ENCODE results near the gene PCDHAC2. TPM values are rescaled to one million over a fixed set of nuclear protein-coding genes. Genes with fewer than 3 reads are reported as not detected.

Gene PCDHAC2
- polyA plus RNA-seq, 1 of the 3 experiments (the other 2 are of a cell fraction), result 0.39 TPM

GRCh38 chr5:140934964-140935606 lies 31.2 kb upstream of the PCDHAC2 start (continued):
- TF ChIP-seq FOXM1 (IDR thresholded peaks at IDR 0.05; ENCODE audit: low read depth) (no peak), IRF3 (IDR thresholded peaks at IDR 0.05; ENCODE audit: low read depth, low read length) (no peak)

GRCh38 chr5:140946578-140946977 lies 19.7 kb upstream of the PCDHAC2 start:
- POLR2A ChIA-PET, result no interaction called here
- no peaks in the 10 kb centered on the region for H3F3A ChIP-seq (replicated peaks; ENCODE audit: insufficient read depth)

GRCh38 chr5:140951636-140952035 lies 14.6 kb upstream of the PCDHAC2 start:
- POLR2A ChIA-PET, result no interaction called here
- Histone ChIP-seq H3K36me3 (replicated peaks in 1 of 2; ENCODE audit: control insufficient read depth in 1 of 2, insufficient read depth in 2 of 2, low read length in 1 of 2) (no peaks in the 10 kb centered on the region), H3F3A (replicated peaks; ENCODE audit: insufficient read depth) (no peaks in the 10 kb centered on the region), H3K4me1 (ENCODE audit: control insufficient read depth in 1 of 2, insufficient read depth in 2 of 2, low read depth in 1 of 2, low read length in 1 of 2) (no peaks in the 10 kb centered on the region), H3K27me3 (ENCODE audit: insufficient read depth) (no peaks in the 10 kb centered on the region), H3K4me2 (no peak overlapping the region), H3K4me3 (ENCODE audit: low read depth in 2 of 2, low read length in 1 of 2) (no peak overlapping the region), H3K9ac (no peak overlapping the region), H2AFZ (ENCODE audit: low read depth) (no peak overlapping the region), H3K9me2 (no peaks in the 10 kb centered on the region), H4K20me1 (ENCODE audit: insufficient read depth) (no peaks in the 10 kb centered on the region), H3K27ac (ENCODE audit: low read depth in 2 of 2, low read length in 1 of 2) (no peak overlapping the region), H3K79me2 (ENCODE audit: insufficient read depth) (no peaks in the 10 kb centered on the region), H3K9me3 (no peaks in the 10 kb centered on the region)
- WGBS (ENCODE audit: low lambda C conversion rate), result 47% methylated on average over 6 of the region's 6 CpGs
- CTCF ChIA-PET, result interaction anchor here (1.2 to 3.3 kb wide), 2 partner anchors 14 to 25 kb away, joined by 5 to 11 read pairs; partner anchors contain the start of gene PCDHAC1
- DNase-seq, result no peak
- TF ChIP-seq TCF12 (IDR thresholded peaks at IDR 0.05), result no peak
- TF ChIP-seq RXRA (IDR thresholded peaks at IDR 0.05; ENCODE audit: borderline replicate concordance, low read depth), result no peak
- no peak for TF ChIP-seq RFX5 (IDR thresholded peaks at IDR 0.05; ENCODE audit: low read length)
- no peak for TF ChIP-seq CTCF (IDR thresholded peaks at IDR 0.05)
- TF ChIP-seq IRF3 (IDR thresholded peaks at IDR 0.05; ENCODE audit: low read depth, low read length), result no peak
- TF ChIP-seq NRF1 (IDR thresholded peaks at IDR 0.05; ENCODE audit: low read depth, low read length), result no peak
- TF ChIP-seq JUND (IDR thresholded peaks at IDR 0.05), result no peak
- no peak for TF ChIP-seq MXI1 (IDR thresholded peaks at IDR 0.05; ENCODE audit: low read depth, low read length)
- no peak for TF ChIP-seq GABPA (IDR thresholded peaks at IDR 0.05; ENCODE audit: low read depth)
- no peak for TF ChIP-seq ZBTB33 (IDR thresholded peaks at IDR 0.05; ENCODE audit: borderline replicate concordance, low read depth)
- no peak for TF ChIP-seq RAD21 (IDR thresholded peaks at IDR 0.05; ENCODE audit: low read length)
- TF ChIP-seq POLR2AphosphoS5 (IDR thresholded peaks at IDR 0.05; ENCODE audit: low read depth, low read length), result no peak

More at GRCh38 chr5:140946578-140946977, 19.7 kb upstream of the PCDHAC2 start:
- no peak for TF ChIP-seq YY1 (IDR thresholded peaks at IDR 0.05; ENCODE audit: low read depth)
- TF ChIP-seq ZBTB33 (IDR thresholded peaks at IDR 0.05; ENCODE audit: borderline replicate concordance, low read depth), result no peak
- Histone ChIP-seq H3K36me3 (replicated peaks in 1 of 2; ENCODE audit: control insufficient read depth in 1 of 2, insufficient read depth in 2 of 2, low read length in 1 of 2) (no peaks in the 10 kb centered on the region), H3K4me3 (ENCODE audit: low read depth in 2 of 2, low read length in 1 of 2) (no peak overlapping the region), H3K79me2 (ENCODE audit: insufficient read depth) (no peaks in the 10 kb centered on the region), H4K20me1 (ENCODE audit: insufficient read depth) (no peaks in the 10 kb centered on the region), H3K9ac (no peak overlapping the region), H3K27ac (ENCODE audit: low read depth in 2 of 2, low read length in 1 of 2) (no peak overlapping the region), H3K4me1 (ENCODE audit: control insufficient read depth in 1 of 2, insufficient read depth in 2 of 2, low read depth in 1 of 2, low read length in 1 of 2) (no peaks in the 10 kb centered on the region), H3K4me2 (no peak overlapping the region), H3K9me2 (no peaks in the 10 kb centered on the region), H2AFZ (ENCODE audit: low read depth) (no peak overlapping the region), H3K9me3 (peaks cover 5% of the 10 kb centered on the region; the same call in 1 of the 2 replicates), H3K27me3 (ENCODE audit: insufficient read depth) (no peaks in the 10 kb centered on the region)
- DNase-seq, result no peak
- CTCF ChIA-PET, result no interaction called here
- 26% methylated on average over 2 of the region's 2 CpGs for WGBS (ENCODE audit: low lambda C conversion rate)
